Activated CD8-positive, alpha-beta memory T cell treated with anti-CD3 and anti-CD28 coated beads for 4 hours (primary cell): ENCODE data around the gene PRSS23.
"Not testable (repeated sequence)": the region's sequence is repeated elsewhere in the genome, so short reads cannot be mapped to it uniquely, and the experiment has no call there.

Source experiments
- DNase-seq, 2 donors: peaks; one replicate each; pipeline ENCODE4 v3.0.0-alpha.2; 2020; ENCODE audit warnings: low read depth in 2 of 2

Gene PRSS23

DNA sequence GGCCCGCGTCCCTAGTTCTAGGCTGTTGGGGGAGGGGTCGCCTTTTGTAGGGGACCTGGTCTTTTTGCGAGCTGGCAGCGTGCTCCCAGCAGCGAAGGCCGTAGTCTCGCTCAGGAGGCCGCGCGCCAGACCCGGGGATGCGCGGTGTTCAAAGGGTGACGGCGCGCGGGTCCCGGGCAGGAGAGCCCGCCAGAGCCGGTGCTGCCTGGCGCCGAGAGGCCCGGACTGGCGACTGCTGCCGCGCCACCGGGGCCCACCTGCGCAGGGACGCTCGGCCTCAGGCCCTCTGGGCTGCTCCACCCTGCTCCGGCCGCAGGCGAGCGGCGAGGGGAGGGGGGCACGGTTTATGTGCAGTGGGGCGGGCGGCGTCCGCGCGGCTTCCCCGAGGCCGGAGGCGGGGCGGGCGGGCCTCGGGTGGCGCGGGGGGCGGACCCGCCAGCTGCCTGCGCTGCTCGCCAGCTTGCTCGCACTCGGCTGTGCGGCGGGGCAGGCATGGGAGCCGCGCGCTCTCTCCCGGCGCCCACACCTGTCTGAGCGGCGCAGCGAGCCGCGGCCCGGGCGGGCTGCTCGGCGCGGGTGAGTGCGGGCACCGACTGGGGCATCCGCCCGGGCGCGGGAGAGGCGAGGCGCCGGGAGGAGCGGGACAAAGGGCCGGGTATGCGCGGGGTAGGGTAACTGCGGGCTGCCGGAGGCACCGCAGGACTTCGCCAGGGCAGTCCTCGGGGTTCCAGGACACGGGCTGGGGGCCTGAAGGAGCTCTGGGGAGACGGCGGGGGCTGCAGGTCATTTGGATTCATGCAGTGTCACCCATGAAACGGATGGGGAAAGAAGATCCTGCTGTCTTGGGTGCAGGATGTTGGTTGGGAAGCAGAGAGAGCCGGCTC is at the start of gene PRSS23:
TSS of gene PRSS23 (plus strand) at position 467 of the 884 bp plus-strand sequence. CDS start 7,102 bp downstream, outside the sequence.
- no peak for DNase-seq

DNA sequence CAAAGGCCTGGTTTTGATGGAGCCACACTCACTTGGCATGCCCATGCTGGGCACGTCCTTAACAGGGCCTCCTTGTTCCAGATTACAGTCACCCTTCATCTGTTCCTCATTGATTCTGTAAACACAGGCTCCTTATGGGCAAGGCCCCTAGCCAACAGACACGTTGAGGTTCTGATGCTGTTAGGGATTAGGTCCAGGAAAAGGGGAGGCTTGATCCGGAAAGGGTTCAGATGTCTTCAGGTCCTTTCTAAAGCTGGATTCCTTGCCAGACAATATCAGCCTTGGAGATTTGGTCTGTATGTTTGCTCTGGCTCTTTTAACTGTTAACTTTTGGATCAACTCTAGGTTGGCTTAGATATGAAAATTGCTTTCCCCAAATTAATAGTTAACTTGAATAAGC is 46.9 kb upstream of the PRSS23 start:
- DNase-seq = no peak

- DNase-seq = no peak
Measured at GRCh38 chr11:86755146-86755545, 45.2 kb upstream of the PRSS23 start.

GRCh38 chr11:86758171-86758570 is 42.2 kb upstream of the PRSS23 start:
- no peak for DNase-seq

DNA sequence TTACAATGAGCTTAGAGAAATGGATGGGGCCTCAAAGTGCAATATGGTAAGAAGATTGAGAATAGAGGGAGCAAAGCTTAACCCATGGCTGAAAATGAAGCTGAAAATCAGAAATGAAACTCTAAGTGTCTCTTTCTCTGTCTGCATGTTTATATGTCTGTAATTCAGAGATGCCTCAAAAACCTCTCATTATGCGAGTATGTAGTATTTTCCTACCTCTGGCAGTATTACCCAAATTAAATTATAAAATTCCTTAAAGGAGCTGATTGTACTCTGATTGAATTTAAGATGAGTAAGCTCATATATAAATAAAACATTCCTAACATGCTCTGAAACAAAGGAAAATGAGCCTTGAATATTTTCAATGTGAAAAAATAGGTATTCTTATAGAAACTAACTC is 39.8 kb upstream of the PRSS23 start:
- no peak for DNase-seq

- DNase-seq = no peak
Measured at GRCh38 chr11:86761978-86762377, 38.4 kb upstream of the PRSS23 start.

DNA sequence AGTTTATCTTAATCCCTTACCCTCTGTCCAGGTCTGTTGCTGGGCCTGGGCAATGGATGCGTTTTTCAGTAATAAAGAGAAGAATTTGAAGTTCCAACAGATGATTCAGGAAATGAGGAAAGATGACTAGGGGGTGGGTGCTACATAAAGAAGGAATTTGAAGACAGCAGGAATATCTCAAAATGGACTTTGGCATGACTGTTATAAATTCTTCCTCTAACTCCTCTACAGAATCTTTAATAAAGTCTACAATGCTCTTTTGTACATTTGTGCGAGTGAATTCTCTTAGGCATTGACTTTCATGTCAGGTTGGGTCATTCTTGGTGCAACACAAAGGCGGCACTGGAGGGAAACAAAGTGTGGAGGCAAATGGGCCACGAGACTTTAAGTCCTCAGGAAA is 35.1 kb upstream of the PRSS23 start:
- DNase-seq = no peak

- no peak for DNase-seq
Measured at GRCh38 chr11:86765878-86766277, 34.5 kb upstream of the PRSS23 start.

DNA sequence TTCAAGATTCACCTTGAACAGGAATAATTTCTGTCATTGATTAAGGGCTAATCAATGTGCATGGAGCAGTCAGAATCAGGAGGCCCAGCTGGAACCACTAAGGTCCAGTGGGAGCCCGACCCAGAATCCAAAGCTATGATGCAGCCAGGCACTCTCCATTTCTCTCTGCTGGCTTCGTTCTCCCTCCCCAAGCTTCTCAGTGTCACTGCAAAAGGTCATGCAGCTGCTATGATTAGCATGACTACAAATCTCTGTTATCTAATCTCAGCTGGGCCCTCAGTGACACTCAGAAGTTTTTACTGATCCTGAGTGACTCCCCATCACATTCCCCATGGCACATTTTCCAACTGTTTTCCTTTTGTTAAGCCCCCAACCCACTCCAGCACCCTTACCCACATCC is 31.1 kb upstream of the PRSS23 start:
- DNase-seq = no peak

DNA sequence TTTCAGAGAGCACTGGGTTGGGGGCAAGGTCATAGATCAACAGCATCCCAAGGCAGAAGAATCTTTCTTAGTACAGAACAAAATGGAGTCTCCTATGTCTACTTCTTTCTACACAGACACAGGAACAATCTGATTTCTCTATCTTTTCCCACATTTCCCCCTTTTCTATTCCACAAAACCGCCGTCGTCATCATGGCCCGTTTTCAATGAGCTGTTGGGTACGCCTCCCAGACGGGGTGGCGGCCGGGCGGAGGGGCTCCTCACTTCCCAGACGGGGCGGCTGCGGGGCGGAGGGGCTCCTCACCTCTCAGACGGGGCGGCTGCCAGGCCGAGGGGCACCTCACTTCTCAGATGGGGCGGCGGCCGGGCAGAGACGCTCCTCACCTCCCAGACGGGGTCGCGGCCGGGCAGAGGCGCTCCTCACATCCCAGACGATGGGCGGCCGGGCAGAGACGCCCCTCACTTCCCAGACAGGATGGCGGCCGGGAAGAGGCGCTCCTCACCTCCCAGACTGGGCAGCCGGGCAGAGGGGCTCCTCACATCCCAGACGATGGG is 29.8 kb upstream of the PRSS23 start:
- DNase-seq = not testable (repeated sequence)

GRCh38 chr11:86772999-86773398 is 27.3 kb upstream of the PRSS23 start:
- DNase-seq = no peak

DNA sequence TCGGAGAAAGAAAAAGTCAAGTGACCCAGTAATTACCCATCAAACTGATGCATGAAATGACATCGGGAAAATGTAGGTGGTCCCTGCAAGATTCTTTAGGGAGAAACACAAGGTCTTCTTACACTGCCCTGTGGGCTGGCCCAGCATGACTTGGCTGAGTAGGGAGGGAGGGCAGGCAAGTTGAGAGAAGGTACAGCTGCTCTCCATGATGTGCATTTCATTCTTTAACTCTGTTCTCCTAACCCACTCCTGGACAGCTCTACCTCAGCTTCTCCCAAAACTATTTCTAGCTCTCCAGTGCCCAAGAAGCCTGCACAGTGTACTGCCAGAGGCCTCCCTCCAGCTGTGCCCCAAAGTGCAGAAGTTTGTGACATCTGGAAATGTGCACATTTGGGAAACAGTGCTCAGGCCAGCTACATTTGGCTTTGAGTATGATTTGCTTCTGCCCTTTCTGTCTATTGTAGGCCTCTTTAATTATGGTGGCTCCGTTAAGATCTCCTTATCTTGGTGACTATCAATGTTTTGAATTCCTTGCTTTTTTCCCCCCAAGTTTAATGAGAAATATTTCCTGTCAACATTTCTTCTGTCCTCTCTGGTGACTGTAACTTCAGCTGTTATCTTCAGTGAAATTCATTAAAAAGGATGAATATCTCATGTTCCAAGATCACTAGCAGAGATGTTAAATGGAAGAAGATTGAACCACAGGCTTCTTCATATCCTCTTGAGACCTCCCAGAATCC is 26.7 kb upstream of the PRSS23 start:
- DNase-seq = no peak

- DNase-seq = no peak
Measured at GRCh38 chr11:86774417-86774816, 25.9 kb upstream of the PRSS23 start.

- DNase-seq = no peak
Measured at GRCh38 chr11:86775361-86775760, 25.0 kb upstream of the PRSS23 start.

DNA sequence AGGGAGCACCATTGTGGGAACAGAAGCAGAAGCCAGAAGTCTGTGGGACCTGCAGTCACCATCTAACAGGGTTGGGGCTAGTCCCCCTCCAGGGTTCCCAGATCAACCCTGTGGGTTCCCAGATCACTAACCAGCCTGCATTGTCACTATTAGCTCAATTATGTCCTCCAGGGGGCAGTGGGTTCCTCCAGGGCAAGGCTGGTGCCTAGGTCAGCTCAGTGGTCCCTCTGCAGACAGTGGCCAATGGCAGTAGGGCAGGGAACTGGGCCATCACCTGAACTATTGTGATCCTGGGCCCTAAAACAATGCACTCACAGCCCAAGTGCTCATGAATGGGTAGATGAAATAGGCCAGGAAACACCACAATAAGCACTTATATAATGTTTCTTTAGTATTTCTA is 18.8 kb upstream of the PRSS23 start:
- DNase-seq = no peak

- DNase-seq = no peak
Measured at GRCh38 chr11:86782742-86783141, 17.6 kb upstream of the PRSS23 start.

- no peak for DNase-seq
Measured at GRCh38 chr11:86783661-86784060, 16.7 kb upstream of the PRSS23 start.

- DNase-seq = no peak
Measured at GRCh38 chr11:86784241-86784681, 16.1 kb upstream of the PRSS23 start.

- no peak for DNase-seq
Measured at GRCh38 chr11:86785576-86785975, 14.8 kb upstream of the PRSS23 start.

DNA sequence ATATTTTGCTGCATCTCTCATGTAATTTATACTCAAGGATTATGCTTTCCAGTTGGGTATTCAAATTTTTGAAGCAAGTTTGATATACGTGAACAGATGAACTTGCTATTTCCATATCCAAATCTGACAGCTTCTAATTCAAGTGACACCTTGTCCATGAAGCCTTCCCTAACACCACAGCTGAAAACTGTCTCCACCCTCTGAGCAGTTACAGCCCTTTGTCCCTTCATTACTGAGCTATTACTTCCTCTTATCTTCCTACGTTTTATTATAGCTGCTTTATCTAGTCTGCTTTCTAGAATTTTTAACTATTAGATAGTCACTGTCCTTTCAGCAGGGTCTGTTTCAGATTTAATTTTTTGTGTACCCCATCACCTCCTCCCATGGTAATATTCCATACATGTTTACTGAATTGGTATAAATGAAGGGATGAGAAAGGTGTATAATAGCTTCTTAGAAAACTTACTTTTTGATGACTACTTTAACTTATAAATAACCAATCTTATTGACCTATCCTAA is 13.3 kb upstream of the PRSS23 start:
- DNase-seq = no peak

- no peak for DNase-seq
Measured at GRCh38 chr11:86787656-86788055, 12.7 kb upstream of the PRSS23 start.

GRCh38 chr11:86790195-86790725 is 10.1 kb upstream of the PRSS23 start:
- DNase-seq = no peak
